Measurements from ENCODE around the gene CHCHD1.
A peak's percentile ranks its signal among the peaks of the same experiment; 100 is the strongest.

Gene CHCHD1

GRCh38 chr10:73743327-73743904 lies 38.4 kb upstream of the CHCHD1 start:
- no peak for TF ChIP-seq CTCF (conservative IDR thresholded peaks at IDR 0.05; ENCODE audit: low read depth, low read length)
- no peak for DNase-seq (ENCODE audit: low read depth)
- peak overlapping the region; percentile 98 for H3K4me3 ChIP-seq (ENCODE audit: low read length)

DNA sequence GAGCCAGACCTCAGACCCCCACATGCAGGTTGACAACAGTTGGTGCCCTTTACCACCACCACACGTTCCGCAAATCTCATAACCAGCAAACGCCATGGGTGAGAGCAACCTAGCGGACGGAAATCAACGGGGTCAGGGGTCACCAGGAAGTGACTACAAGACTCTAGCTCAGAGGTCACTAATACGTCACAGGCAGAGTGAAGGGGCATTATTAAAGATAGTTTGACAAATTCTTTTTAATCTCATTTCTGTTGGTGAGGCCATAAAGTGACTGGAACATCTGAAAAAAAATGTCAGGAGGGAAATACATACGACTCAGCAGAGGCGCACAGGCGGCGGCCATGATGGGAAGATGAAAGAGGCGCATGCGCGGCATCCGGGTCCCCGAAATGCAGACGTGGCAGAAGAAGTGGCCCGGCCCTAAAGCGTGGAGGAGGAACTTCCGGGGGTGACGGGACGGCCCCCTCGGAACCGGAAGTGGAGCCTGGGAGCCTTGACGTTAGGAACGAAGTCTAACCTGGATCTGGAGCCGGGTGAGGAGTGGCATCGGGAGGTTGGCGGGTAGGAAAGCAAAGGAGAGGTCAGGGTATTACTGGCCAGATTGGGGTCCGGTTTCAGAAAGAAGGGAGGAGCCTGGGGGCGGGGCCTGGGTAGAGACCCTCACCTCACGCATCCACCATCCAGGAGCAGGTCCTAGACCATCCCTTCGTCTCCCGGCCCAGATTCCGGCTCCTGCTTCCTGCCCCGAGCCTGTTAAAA lies 37.8 kb upstream of the CHCHD1 start, which contains the start of gene SEC24C:
Gene SEC24C, plus strand, starts transcription at position 468 of the 759 bp plus-strand sequence. CDS start 2,461 bp downstream, outside the sequence.
- TF ChIP-seq CTCF (conservative IDR thresholded peaks at IDR 0.05; ENCODE audit: low read depth, low read length) = no peak
- DNase-seq (ENCODE audit: low read depth) = peak; percentile 74
- peak within 1 kb of the TSS; percentile 98 for H3K4me3 ChIP-seq (ENCODE audit: low read length)

DNA sequence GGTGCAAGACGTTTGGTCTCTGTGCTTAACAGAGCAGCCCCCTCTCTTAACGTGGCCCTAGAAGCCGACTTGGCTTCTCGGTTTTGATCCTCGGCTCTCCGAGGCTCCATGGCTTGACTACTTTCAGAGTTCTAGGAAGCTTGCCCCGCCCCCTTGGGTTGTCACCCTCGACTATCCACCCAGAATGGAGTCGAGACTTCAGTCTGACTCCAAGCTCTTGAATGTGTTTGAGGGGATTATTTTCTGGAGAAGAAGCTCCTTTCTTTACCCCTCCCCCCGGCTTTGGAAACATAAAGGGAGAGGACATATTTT lies 37.2 kb upstream of the CHCHD1 start:
- DNase-seq (ENCODE audit: low read depth) = no peak
- TF ChIP-seq CTCF (conservative IDR thresholded peaks at IDR 0.05; ENCODE audit: low read depth, low read length) = no peak
- H3K4me3 ChIP-seq (ENCODE audit: low read length) = peak overlapping the region; percentile 98

DNA sequence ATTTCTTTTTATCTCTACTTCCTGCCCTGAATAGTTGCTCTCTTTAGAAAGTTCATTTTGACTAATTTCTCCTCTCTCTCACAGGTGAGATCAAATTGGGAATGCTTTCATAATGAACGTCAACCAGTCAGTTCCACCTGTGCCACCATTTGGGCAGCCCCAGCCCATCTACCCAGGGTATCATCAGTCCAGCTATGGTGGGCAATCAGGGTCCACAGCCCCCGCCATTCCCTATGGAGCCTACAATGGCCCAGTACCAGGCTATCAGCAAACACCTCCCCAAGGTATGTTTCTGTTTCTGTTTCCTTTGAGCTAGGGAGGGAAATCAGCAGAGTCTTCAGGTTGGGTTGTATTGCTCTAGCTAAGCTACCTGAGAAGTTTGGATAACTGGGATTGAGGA lies 35.1 kb upstream of the CHCHD1 start:
- H3K4me3 ChIP-seq (ENCODE audit: low read length) = no peak overlapping the region

GRCh38 chr10:73750819-73751218 lies 31.0 kb upstream of the CHCHD1 start:
- no peak for TF ChIP-seq CTCF (conservative IDR thresholded peaks at IDR 0.05; ENCODE audit: low read depth, low read length)
- DNase-seq (ENCODE audit: low read depth) = no peak
- no peak overlapping the region for H3K4me3 ChIP-seq (ENCODE audit: low read length)

More for the DNA sequence above, 35.1 kb upstream of the CHCHD1 start:
- TF ChIP-seq CTCF (conservative IDR thresholded peaks at IDR 0.05; ENCODE audit: low read depth, low read length) = no peak
- DNase-seq (ENCODE audit: low read depth) = no peak

GRCh38 chr10:73756183-73756582 lies 25.7 kb upstream of the CHCHD1 start:
- DNase-seq (ENCODE audit: low read depth) = no peak
- no peak overlapping the region for H3K4me3 ChIP-seq (ENCODE audit: low read length)
- TF ChIP-seq CTCF (conservative IDR thresholded peaks at IDR 0.05; ENCODE audit: low read depth, low read length) = no peak
